ENCODE data around the gene DCP2.

DNA sequence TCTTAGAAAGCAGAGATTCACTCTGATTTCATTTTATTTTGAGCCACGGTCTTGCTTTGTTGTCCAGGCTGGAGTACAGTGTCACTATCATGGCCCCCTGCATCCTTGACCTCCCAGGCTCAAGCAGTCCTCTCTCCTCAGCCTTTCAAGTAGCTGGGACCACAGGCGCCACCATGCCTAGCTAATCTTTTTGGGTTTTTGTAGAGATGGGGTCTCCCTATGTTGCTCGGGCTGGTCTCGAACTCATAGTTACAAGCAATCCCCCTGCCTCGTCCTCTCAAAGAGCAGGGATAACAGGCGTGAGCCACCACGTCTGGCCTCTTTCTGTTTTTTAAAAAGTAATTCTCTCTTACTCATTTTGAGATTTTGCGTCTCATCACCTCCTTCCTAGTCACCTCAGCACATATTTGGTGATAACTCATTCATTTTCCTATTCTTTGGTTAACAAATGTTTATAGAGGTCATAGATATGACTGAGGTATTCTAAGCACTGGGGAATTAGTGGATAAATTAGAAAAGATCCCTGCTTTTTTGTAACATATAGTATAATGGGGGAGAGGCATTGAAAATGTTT is 10.8 kb upstream of the DCP2 start:
- TF ChIP-seq POLR2AphosphoS5 (IDR thresholded peaks at IDR 0.05; ENCODE audit: low read depth, low read length) (no peak), POLR2A (IDR thresholded peaks at IDR 0.05; ENCODE audit: low read depth, low read length) (no peak)

All from GM12892 (cell line).